ENCODE measurements around the gene C5orf15.

- TF ChIP-seq POLR2A (IDR thresholded peaks at IDR 0.05), result no peak
- TF ChIP-seq POLR2AphosphoS5 (IDR thresholded peaks at IDR 0.05), result no peak
Observed at GRCh38 chr5:133909603-133910002, 58.8 kb downstream of the C5orf15 start.
